NB4 (cell line): ENCODE results near the gene MAP3K9.

ENCODE experiments used
- DNase-seq: peaks from one replicate; pipeline ENCODE4 v3.0.0; 2010; ENCODE audit warnings: low read depth
- H3K4me3 ChIP-seq: one replicate; pipeline ENCODE4 v1.5.1; 2011; ENCODE audit warnings: mild to moderate bottlenecking, low read depth, low read length, moderate library complexity
- CTCF ChIP-seq: IDR thresholded peaks from one replicate; pipeline ENCODE4 v1.5.1; 2012; ENCODE audit warnings: low read depth, low read length
- MAX ChIP-seq: IDR thresholded peaks from 2 replicates; pipeline ENCODE4 v1.6.1; 2011; ENCODE audit warnings: low read depth, low read length
- MYC ChIP-seq: IDR thresholded peaks from 2 replicates; pipeline ENCODE4 v1.6.1; 2011; ENCODE audit warnings: low read depth, low read length
- POLR2A ChIP-seq: IDR thresholded peaks from 2 replicates; pipeline ENCODE4 v1.6.1; 2011; ENCODE audit warnings: mild to moderate bottlenecking; ENCODE audit not compliant: insufficient read length; ENCODE audit errors: extremely low read depth

Gene MAP3K9

GRCh38 chr14:70789361-70789760 is 20.0 kb downstream of the MAP3K9 start:
- DNase-seq: no peak
- no peak overlapping the region for H3K4me3 ChIP-seq
- no peak for TF ChIP-seq POLR2A
- TF ChIP-seq CTCF: no peak
- TF ChIP-seq MYC: no peak
- no peak for TF ChIP-seq MAX

- DNase-seq: no peak
- no peak for TF ChIP-seq MYC
- TF ChIP-seq MAX: no peak
- no peak for TF ChIP-seq POLR2A
- no peak for TF ChIP-seq CTCF
- H3K4me3 ChIP-seq: no peak overlapping the region
These were observed 20.4 kb downstream of the MAP3K9 start for GRCh38 chr14:70788898-70789297.

- TF ChIP-seq MYC (no peak), POLR2A (no peak), MAX (no peak)
- DNase-seq: no peak
- H3K4me3 ChIP-seq: no peak overlapping the region
These were observed 23.8 kb downstream of the MAP3K9 start for GRCh38 chr14:70785556-70785955.

- TF ChIP-seq MYC (no peak), POLR2A (no peak), CTCF (no peak), MAX (no peak)
- no peak overlapping the region for H3K4me3 ChIP-seq
- DNase-seq: no peak
These were observed 24.4 kb downstream of the MAP3K9 start for GRCh38 chr14:70784886-70785285.

GRCh38 chr14:70782361-70782760 is 27.0 kb downstream of the MAP3K9 start:
- TF ChIP-seq MYC (no peak), MAX (no peak), CTCF (no peak), POLR2A (no peak)
- peak; percentile 85 for DNase-seq
- no peak overlapping the region for H3K4me3 ChIP-seq

- peak; percentile 49 for DNase-seq
- no peak overlapping the region for H3K4me3 ChIP-seq
- TF ChIP-seq POLR2A: no peak
These were observed 28.8 kb downstream of the MAP3K9 start for GRCh38 chr14:70780396-70781075.

- TF ChIP-seq MAX (no peak), MYC (no peak), POLR2A (no peak), CTCF (no peak)
- no peak overlapping the region for H3K4me3 ChIP-seq
- no peak for DNase-seq
These were observed 29.6 kb downstream of the MAP3K9 start for GRCh38 chr14:70779667-70780066.
